Measurements from ENCODE around the gene TIMM8B. TPM values are rescaled to one million over a fixed set of nuclear protein-coding genes. Genes with fewer than 3 reads are reported as not detected.

The TIMM8B gene
- 13.3 and 13.4 TPM in 2 replicates for total RNA-seq (2013; cell fraction: nucleolus; rRNA removed)
- total RNA-seq (2014; rRNA removed) (143 and 155 TPM in 2 replicates), total RNA-seq (2014; rRNA removed; fragmentation: Illumina TruSeq; extraction: Trizol) (71.5 and 76.0 TPM in 2 replicates), total RNA-seq (2021) (72.7 and 83.0 TPM in 2 replicates), polyA plus RNA-seq (2011; rRNA removed) (76.8 and 92.4 TPM in 2 replicates), polyA plus RNA-seq (2014; fragmentation: Illumina TruSeq; extraction: Trizol) (26.4 and 64.9 TPM in 2 replicates), polyA plus RNA-seq (2014; fragmentation: Nextera tagmentation; extraction: Ambion mirVana) (100 to 1,000 TPM; 247 to 271 TPM), polyA plus RNA-seq (2014; rRNA removed) (123 and 154 TPM in 2 replicates), polyA plus RNA-seq (2016; fragmentation: Nextera tagmentation; extraction: Ambion mirVana) (100 to 1,000 TPM; 201 to 214 TPM), polyA minus RNA-seq (2011; rRNA and poly(A)+ RNA removed) (24.4 and 28.1 TPM in 2 replicates), Bru-seq, nascent RNA (percentile 90 among the genes with signal in this experiment), BruChase-seq, experiment 1, labeled RNA remaining after a 6-hour chase (percentile 66 among the genes with signal in this experiment), BruChase-seq, experiment 2, labeled RNA remaining after a 2-hour chase (percentile 76 among the genes with signal in this experiment)
- 29.5 TPM for polyA plus RNA-seq (2011; ENCODE audit: low read depth)
- polyA plus RNA-seq (2011; cell fraction: cytosol; rRNA removed), result 91.5 and 120 TPM in 2 replicates
- 43.3 and 53.0 TPM in 2 replicates for polyA plus RNA-seq (2011; cell fraction: nucleus; rRNA removed)
- 59.6 and 80.0 TPM in 2 replicates for polyA plus RNA-seq (2012)
- polyA minus RNA-seq (2011; cell fraction: cytosol; rRNA and poly(A)+ RNA removed), result 6.9 and 7.2 TPM in 2 replicates
- polyA minus RNA-seq (2011; cell fraction: nucleus; rRNA and poly(A)+ RNA removed), result 11.9 and 14.5 TPM in 2 replicates
- long read RNA-seq, experiment 1, transcript TIMM8B-201 (2 exons, 819 nt), result major isoform, 29 of 34 reads
- long read RNA-seq, experiment 1, transcript TIMM8B-203 (3 exons, 1,155 nt), result minor isoform, 5 of 34 reads
- long read RNA-seq, experiment 1, partial matches to known transcripts, result 0 of 34 reads
- long read RNA-seq, experiment 1, other reads (novel, unspliced or antisense), result 0 of 34 reads
- long read RNA-seq, experiment 2, transcript TIMM8B-201 (2 exons, 819 nt), result major isoform, 59 of 87 reads
- long read RNA-seq, experiment 2, transcript TIMM8B-203 (3 exons, 1,155 nt), result minor isoform, 16 of 87 reads
- long read RNA-seq, experiment 2, partial matches to known transcripts, result 0 of 87 reads
- long read RNA-seq, experiment 2, other reads (novel, unspliced or antisense), result 11 of 87 reads

- Histone ChIP-seq H3K4me2 (ENCODE audit: control insufficient read depth, insufficient read depth) (peak within 1 kb of the TSS; percentile 89), H3K79me2 (ENCODE audit: control insufficient read depth, insufficient read depth, low read length) (peaks cover 43% of the 10 kb centered on the region), H2AFZ (ENCODE audit: control insufficient read depth, low read depth, low read length) (peak within 1 kb of the TSS; percentile 82), H3K36me3 (ENCODE audit: control insufficient read depth in 2 of 2, insufficient read depth in 2 of 2, low read length in 1 of 2) (peaks cover 3 to 22% of the 10 kb centered on the region in 2 experiments), H3K9ac (ENCODE audit: control insufficient read depth, insufficient read depth, low read length) (peak within 1 kb of the TSS; percentile 82), H3K27ac (ENCODE audit: control insufficient read depth, insufficient read depth) (peak within 1 kb of the TSS; percentile 61), H3K9me3 (replicated peaks; ENCODE audit: control insufficient read depth, insufficient read depth, low read length) (no peaks in the 10 kb centered on the region), H4K20me1 (ENCODE audit: control insufficient read depth, insufficient read depth) (no peaks in the 10 kb centered on the region), H3K4me1 (ENCODE audit: control insufficient read depth, insufficient read depth, low read length) (peaks cover 3% of the 10 kb centered on the region; the same call in 1 of the 2 replicates), H3K4me3 (peak within 1 kb of the TSS; percentile 98), H3K27me3 (replicated peaks in 1 of 2; ENCODE audit: control insufficient read depth in 2 of 2, insufficient read depth in 2 of 2, low read length in 1 of 2) (no peaks in the 10 kb centered on the region)
- ChIA-PET CTCF (interaction anchor here (0.8 to 2.5 kb wide), 7 partner anchors 10 to 194 kb away, joined by 3 to 12 read pairs (median 4); no protein-coding TSS in a partner anchor), RAD21 (ENCODE audit: unreplicated experiment) (interaction anchor here (0.8 to 1.9 kb wide), 6 partner anchors 9 to 160 kb away, joined by 3 to 4 read pairs (median 3); no protein-coding TSS in a partner anchor), SMC1A (ENCODE audit: uncharacterized antibody, unreplicated experiment) (interaction anchor here (0.7 to 1.3 kb wide), 6 partner anchors 9 to 34 kb away, joined by 3 to 4 read pairs (median 3); partner anchors contain the start of gene PIH1D2), POLR2A (interaction anchor here (0.5 to 1.7 kb wide), 5 partner anchors 13 to 396 kb away, joined by 3 to 9 read pairs (median 4); partner anchors contain the start of genes NKAPD1, PIH1D2 and PTS)
- FAIRE-seq, result peak; percentile 69
- BruUV-seq (replicated peaks), result no TSS peak
- in situ Hi-C loops (cut with MboI), result loop anchor here (5.0 kb wide), 1 partner anchor 209 kb away; the partner anchor contains the start of genes CFAP68 and FDXACB1
- peak; percentile 95 for ATAC-seq
- intact Hi-C loops (cut with micrococcal nuclease; ENCODE audit: unreplicated experiment), result loop anchor here (1.0 to 5.0 kb wide), 4 partner anchors 12 to 209 kb away; partner anchors contain the start of genes CFAP68, FDXACB1, NKAPD1 and PIH1D2
- peak; percentile 93 for DNase-seq (ENCODE audit: low read depth, low spot score)
- under 1% methylated on average over 45 of the region's 45 CpGs for WGBS (ENCODE audit: insufficient coverage, insufficient replicate concordance, low lambda C conversion rate, missing lambda C conversion rate)
- peak; percentile 76 for TF ChIP-seq ELK1 (IDR thresholded peaks at IDR 0.05; ENCODE audit: low read depth, low read length)
- peak; percentile 69; the same call in 1 of the 2 replicates for TF ChIP-seq ZBED1 (IDR thresholded peaks at IDR 0.05; ENCODE audit: borderline replicate concordance)
- TF ChIP-seq, protein P1, sequence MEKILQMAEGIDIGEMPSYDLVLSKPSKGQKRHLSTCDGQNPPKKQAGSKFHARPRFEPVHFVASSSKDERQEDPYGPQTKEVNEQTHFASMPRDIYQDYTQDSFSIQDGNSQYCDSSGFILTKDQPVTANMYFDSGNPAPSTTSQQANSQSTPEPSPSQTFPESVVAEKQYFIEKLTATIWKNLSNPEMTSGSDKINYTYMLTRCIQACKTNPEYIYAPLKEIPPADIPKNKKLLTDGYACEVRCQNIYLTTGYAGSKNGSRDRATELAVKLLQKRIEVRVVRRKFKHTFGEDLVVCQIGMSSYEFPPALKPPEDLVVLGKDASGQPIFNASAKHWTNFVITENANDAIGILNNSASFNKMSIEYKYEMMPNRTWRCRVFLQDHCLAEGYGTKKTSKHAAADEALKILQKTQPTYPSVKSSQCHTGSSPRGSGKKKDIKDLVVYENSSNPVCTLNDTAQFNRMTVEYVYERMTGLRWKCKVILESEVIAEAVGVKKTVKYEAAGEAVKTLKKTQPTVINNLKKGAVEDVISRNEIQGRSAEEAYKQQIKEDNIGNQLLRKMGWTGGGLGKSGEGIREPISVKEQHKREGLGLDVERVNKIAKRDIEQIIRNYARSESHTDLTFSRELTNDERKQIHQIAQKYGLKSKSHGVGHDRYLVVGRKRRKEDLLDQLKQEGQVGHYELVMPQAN (conservative IDR thresholded peaks at IDR 0.05), result peak; percentile 29; the same call in 1 of the 2 replicates
- peak; percentile 19 for TF ChIP-seq SMAD1 (IDR thresholded peaks at IDR 0.05; ENCODE audit: low read depth, partially characterized antibody)
- peak; percentile 85 for TF ChIP-seq NBN (IDR thresholded peaks at IDR 0.05)
- TF ChIP-seq PKNOX1 (IDR thresholded peaks at IDR 0.05), result peak; percentile 37; the same call in 1 of the 2 replicates
- no peak for TF ChIP-seq RBBP5 (conservative IDR thresholded peaks at IDR 0.05)
- peak; percentile 34 for TF ChIP-seq SP1 (IDR thresholded peaks at IDR 0.05; ENCODE audit: low read depth, low read length)
- peak; percentile 58 for TF ChIP-seq EED (IDR thresholded peaks at IDR 0.05; ENCODE audit: low read depth)
- TF ChIP-seq EGR1 (IDR thresholded peaks at IDR 0.05; ENCODE audit: borderline replicate concordance in 1 of 2, low read depth in 2 of 2, low read length in 2 of 2), result peak in 1 of 2 experiments; percentile 79; a peak in 2 of 3 replicates
- TF ChIP-seq POLR2AphosphoS2 (IDR thresholded peaks at IDR 0.05; ENCODE audit: low read depth, low read length), result peak; percentile 79; the same call in 1 of the 2 replicates
- peak in 1 of 2 experiments; percentile 49; a peak in 1 of 4 replicates for TF ChIP-seq ETV6 (conservative IDR thresholded peaks at IDR 0.05 in 1 of 2, IDR thresholded peaks at IDR 0.05 in 1 of 2; ENCODE audit: borderline replicate concordance in 1 of 2, low read depth in 1 of 2)
These were observed at the start of gene TIMM8B, which contains the start of gene SDHD for GRCh38 chr11:112086422-112087191. TIMM8B (minus strand) TSS chr11:112086756; CDS start chr11:112086723, 33 bp downstream. SDHD (plus strand) TSS chr11:112086873; CDS start chr11:112086908, 35 bp downstream.
